ENCODE measurements around the gene TM7SF2.
"Not testable (repeated sequence)": the region's sequence is repeated elsewhere in the genome, so short reads cannot be mapped to it uniquely, and the experiment has no call there.

The TM7SF2 gene

DNA sequence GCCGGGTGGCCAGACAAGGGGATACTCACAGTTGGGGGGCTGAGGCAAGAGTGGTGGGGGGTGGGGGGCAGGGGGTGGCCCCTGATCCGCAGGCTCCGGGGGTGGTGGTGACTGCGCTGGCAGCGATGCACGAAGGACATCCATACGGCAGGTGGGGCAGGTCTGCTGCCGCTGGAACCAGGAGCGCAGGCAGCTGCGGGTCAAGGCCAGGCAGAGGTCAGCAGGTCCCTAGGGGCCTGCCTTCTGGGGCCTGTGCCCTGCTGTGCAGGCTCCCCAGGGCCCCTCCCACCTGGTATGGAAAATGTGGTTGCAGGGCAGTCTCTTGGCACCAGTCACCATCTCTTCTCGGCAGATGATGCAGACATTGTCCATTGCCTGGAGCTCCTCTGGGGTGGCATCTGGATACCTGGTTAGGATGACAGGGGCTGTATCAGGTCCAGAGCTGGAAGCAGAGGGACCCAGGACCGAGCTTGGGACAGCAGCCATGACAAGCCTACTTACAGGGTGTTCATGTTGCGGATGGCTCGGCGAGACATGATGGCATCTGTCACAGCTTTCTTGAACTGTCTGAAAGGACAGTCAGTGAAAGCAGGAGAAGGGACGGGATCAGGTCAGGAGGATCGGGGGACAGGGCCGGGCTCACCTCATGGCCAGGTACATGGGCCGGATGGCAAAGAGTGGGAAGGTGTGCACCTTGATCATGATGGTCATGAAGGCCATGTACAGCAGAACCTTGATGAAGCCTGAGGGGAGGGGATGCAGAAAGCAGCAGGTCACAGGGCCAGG is 19.2 kb downstream of the TM7SF2 start:
- no peak for DNase-seq

- no peak for DNase-seq
Observed at GRCh38 chr11:65131417-65131776, 19.7 kb downstream of the TM7SF2 start.

- DNase-seq, result no peak
Observed at GRCh38 chr11:65131895-65132237, 20.2 kb downstream of the TM7SF2 start.

DNA sequence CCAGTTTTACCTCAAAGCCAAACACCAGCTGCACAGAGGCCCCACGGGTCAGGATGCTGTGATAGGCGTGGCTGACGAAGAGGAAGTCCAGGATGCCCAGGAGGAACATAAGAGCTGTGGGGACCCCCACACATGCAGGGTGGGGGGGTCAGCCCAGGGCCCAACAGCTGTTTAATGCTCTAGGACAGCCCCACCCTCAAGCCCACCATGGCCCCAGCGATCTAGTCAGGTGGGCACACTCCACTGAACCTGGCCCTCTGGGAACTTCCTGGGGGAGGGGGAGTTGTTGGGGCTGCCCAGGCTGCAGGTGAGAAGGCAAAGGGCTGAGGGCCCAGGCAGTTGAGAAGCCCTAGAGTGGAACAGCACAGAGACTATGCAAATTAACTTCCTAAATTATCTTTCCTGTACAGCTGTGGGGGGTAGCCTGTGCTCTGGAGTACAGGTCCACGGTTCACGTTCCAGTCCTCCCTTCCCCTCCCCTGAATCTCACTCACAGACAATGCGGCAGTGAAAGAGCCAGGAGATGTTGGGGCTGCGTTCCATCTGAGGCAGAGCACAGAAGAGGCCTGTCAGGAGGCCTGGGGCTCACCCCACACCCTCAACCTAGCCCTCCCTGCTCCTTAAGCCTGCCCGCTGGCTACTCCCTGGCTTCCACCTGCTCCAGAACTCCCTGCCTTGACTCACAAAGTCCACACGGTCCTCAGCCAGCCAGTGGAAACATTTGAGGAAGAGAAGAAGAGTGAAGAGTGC is 20.7 kb downstream of the TM7SF2 start:
- DNase-seq, result no peak

GRCh38 chr11:65132988-65133700 is 21.5 kb downstream of the TM7SF2 start:
- DNase-seq, result peak; percentile 76

DNA sequence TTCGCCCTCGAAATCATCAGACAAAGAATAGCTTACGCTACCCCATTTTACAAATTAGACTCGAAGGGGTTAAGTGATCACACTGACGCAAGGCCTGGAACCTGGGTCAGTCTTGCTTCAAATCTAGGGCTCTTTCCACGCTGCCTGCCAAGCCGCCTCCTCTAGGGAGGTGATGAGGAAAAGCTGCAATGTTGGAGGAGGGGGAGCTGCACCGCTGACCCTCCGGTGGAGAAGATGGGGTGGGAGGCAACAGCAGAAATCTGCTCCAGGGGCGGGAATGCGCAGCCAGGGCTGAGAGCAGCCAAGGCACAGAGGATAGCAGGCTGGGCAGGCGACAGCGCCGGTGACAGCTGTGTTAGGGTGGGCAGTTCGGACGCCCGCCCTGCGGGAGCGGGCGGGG is 22.1 kb downstream of the TM7SF2 start:
- DNase-seq, result no peak

- peak; percentile 95 for DNase-seq
Observed at GRCh38 chr11:65134240-65134951, 22.7 kb downstream of the TM7SF2 start, which contains the start of gene SYVN1. SYVN1 (minus strand) TSS chr11:65134519; CDS start chr11:65133601, 918 bp downstream.

DNA sequence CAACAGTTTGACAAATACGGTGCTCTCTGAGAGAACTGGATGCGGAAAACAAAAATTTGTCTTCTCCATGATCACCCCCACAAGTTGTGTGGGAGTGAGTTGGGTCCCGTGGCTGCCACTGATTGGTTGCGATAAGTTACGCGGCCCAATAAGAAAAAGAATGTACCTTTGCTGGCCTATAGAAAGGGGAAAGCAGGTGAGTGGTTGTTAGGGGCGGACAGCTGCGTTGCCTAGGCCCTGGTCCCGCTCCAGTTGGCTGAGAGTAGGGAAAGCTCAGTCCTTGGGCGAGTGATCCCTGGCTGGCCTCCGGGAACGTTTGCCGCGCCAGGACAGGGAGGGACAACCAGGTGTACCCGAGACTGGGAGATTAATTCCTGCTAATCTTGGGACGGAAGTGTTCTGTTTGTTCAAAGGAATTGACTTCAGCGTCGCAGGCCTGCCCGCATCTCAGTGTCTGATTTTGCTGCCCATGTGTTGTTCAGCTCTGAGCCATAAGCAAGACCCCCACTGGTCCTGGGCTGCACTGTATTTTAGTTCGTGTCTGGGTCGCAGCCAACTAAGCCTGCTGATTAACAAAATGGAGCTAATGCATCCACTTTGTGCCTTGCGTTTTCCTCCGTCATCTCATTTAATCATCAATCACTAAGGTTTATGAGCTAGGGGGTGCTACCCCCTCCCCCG is 23.4 kb downstream of the TM7SF2 start:
- peak; percentile 98 for DNase-seq

GRCh38 chr11:65135633-65136145 is 24.0 kb downstream of the TM7SF2 start:
- no peak for DNase-seq

DNA sequence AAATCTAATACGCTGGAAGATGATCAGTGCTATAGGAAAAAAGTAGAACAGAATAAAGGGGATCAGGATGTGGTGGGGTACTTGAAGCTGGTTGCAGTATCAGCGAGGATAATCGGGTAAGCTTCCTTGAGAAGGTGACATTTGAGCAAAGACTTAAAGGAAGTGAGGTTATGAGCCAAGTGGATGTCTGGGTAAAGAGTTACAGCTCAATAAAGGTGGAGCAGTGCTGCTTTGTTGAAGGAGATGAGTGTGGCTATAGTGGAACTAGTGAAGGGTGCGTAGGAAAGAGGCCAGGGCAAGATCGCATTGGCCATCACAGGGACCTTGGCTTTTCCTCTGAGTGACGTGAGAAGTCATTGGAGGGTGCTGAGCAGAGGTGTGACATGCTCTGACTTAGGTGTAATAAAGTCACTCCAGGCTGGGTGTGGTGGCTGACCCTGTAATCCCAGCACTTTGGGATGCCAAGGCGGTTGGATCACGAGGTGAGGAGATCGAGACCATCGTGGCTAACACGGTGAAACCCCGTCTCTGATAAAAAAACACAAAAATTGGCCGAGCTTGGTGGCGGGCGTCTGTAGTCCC is 24.9 kb downstream of the TM7SF2 start:
- no peak for DNase-seq

- DNase-seq, result no peak
Observed at GRCh38 chr11:65141896-65142494, 30.3 kb downstream of the TM7SF2 start.

DNA sequence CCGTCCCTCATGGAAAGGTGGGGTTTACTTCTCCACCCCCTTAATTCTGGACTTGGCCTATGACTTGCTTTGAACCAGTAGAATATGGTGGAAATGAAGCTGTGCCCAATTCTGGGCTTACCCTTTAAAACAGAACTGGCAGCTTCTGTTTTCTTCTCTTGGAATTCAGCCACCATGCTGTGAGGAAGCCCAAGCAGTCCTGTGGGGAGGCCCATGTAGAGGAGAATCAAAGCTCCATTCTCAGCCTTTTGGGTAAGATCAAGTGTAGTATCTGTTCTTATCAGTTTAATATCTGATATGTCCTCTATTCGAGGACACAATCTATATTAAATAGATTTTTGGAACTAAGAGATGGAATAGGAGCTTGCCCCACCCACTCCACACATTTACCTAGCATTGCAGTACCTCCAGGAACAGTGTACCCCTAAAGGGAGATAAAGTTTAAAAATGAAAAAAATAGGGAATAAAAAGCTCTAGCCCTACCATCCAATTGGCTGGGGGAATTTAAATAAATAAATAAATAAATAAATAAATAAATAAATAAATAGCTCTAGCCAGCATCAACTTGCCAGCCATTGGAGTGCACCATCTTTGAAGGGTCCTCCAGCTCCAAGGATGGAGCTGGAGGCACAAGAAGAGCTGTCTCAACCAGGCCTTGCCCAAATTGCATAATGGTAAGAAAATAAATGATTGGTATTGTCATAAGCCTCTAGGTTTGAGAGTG is 35.8 kb downstream of the TM7SF2 start:
- no peak for DNase-seq

- DNase-seq, result no peak
Observed at GRCh38 chr11:65148657-65149056, 37.0 kb downstream of the TM7SF2 start.

GRCh38 chr11:65150131-65150508 is 38.4 kb downstream of the TM7SF2 start:
- not testable (repeated sequence) for DNase-seq

DNA sequence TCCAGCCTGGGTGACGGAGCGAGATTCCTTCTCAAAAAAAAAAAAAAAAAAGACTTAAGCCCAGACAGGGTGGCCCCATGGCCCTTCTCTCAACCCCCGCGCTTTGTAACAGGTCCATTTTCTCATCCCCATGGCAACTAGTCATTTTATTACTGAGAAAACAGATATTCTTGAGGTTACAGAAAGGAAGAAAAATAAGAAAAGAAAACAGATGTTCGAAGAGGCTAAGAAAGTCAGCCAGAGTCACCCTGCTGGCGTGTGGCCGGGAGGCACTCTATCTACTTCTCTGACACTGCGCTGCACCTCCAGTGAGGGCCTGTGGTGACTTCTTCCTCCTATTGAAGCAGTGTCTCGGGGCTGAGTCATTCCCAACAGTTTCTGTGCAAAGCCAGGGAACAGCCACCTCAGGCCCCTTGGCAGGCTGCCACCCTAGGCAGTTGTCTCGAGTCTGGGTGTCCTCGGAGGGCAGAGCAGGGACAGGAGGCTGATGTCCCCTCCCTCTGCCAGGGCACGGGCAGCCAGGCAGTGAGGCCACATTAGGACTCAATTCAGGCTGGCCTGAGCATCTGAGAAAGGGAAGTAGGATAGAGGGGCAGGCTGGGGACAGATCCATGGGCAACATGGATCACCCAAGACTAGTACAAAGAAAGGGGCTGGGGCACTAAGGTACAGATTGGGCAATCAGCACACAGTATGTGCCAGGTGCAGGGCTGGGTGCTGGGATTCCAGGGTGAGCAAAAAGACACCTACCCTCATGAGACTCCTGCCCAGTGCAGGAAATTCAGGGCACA is 39.0 kb downstream of the TM7SF2 start:
- peak; percentile 98 for DNase-seq

DNA sequence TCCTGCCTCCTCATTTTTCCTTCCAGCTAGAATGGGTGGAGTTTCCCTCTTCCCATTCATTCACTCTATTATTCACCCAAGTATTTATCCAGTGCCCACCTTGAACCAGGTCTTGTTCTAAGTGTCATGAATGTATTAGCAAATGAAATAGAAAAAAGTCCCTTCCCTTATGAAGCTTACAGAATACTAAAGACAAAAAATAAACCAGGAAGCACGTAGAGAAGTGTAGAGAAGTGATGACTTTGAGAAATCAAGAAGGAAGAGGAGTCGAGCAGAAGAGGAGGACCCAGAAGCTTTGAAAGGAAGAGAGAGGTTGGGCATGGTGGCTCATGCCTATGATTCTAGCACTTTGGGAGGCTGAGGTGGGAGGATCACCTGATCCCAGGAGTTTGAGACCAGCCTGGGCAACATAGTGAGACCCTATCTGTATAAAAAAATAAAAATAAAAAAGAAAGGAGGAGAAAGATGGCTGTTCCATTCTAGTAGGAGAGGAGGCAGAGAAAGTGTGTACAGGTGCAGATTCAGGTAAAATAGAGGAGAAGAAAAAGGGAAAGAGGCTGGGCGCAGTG is 39.7 kb downstream of the TM7SF2 start:
- peak; percentile 38 for DNase-seq

- DNase-seq, result peak; percentile 19
Observed at GRCh38 chr11:65152122-65152521, 40.5 kb downstream of the TM7SF2 start.

DNA sequence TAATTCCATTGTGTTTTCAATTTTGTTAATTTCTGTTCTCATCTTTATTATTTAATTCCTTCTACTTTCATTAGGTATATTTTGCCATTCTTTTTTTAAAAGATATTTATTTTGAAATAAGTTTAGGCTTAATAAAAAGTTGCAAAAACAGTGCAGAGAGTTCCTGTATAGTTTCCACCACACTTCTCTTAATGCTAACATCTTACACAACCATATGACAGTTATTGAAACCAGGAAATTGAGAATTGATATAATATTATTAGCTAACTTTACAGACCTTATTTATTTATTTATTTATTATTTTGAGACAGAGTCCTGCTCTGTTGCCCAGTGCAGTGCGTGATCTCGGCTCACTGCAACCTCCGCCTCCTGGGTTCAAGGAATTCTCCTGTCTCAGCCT is 44.6 kb downstream of the TM7SF2 start:
- no peak for DNase-seq

GRCh38 chr11:65156926-65157325 is 45.3 kb downstream of the TM7SF2 start:
- no peak for DNase-seq

DNA sequence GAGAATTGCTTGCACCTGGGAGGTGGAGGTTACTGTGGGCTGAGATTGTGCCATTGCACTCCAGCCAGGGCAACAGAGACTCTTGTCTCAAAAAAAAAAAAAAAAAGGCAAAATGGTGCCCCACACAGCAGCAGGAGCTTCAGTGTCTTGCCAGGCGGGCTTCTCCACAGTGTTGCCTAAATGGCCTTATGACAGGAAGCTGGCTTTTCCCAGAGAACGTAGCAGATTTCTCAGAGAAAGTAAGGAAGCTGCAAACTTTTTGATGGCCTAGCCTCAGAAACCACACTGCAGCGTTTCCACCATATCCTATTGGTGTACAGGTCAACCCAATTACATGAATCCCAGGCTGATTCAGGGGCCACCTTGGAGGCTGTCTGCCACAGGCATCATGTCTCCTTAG is 45.7 kb downstream of the TM7SF2 start:
- no peak for DNase-seq

Data from hematopoietic multipotent progenitor cell treated with erythropoietin and hydrocortisone succinate and interleukin-3 and kit ligand, for 4 days (in vitro differentiated cells).